Hematopoietic multipotent progenitor cell treated with erythropoietin and hydrocortisone succinate and interleukin-3 and kit ligand, for 15 days (in vitro differentiated cells): ENCODE measurements around the gene NPNT.

ENCODE experiments used
- DNase-seq: peaks from one replicate; pipeline ENCODE4 v3.0.0-alpha.2; 2015; ENCODE audit warnings: low spot score

The NPNT gene

DNA sequence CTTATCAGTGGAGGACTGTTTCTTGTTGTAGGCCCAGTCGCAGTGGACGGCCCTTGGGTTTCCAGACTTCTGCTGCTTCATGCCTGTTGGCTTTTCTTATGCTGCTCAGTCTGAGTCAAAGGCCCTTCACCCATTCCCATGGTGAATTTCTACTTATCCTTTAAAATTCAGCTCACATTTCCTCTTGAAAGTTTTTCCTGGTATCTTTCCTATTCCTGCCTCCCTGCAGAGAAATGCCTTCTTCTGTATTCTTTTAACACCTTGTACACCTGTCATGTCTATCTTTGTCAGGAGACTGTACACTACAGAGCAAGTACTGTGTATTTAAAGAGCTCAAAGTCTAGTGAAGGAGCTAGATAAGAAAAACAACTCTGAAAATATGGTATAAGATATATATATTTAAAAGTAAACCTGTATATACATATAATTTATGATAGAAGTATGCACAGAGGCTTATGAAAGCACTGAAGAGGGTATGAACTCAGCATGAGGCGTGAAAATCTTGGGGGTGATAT is 22.0 kb downstream of the NPNT start:
- DNase-seq, result no peak

DNA sequence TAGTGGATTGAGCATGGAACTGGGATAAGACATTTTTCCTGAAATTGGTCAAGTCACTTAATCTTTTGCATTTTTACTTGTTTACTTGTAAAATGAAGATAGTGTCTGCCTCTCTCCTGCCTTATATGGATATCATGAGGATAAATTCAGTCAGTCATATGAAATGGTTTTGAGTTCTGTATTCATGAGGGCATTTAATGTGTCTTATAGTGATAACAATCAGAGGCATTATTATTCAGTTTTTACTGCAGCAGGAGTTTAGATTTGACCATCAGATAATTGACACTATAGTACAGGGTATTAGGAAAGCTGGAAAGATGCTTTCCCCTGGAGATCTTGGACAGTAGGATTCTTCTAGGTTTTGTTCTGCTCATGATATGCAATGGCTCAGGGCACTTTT is 26.0 kb downstream of the NPNT start:
- no peak for DNase-seq

GRCh38 chr4:105923497-105924238 is 28.4 kb downstream of the NPNT start:
- no peak for DNase-seq

- DNase-seq, result no peak
Measured at GRCh38 chr4:105924341-105924740, 29.1 kb downstream of the NPNT start.

DNA sequence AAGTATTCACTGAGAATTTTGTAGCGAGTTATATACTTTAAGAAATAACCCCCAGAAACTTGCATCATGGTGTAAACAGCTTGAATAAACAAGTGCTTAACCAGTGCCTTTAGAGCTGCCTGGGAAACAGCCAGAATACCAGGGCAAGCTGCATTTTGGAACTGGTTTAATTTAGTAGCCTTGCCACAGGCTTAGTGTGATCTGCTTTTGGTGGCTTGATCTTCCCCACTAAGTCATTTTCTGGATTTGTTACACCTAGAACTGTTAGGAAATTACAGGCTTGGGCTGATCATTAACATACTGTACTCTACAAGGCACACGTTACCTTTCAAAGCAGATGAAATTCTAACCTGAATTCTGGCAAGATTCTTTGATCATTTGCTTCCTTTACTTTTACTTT is 35.4 kb downstream of the NPNT start:
- DNase-seq, result no peak

DNA sequence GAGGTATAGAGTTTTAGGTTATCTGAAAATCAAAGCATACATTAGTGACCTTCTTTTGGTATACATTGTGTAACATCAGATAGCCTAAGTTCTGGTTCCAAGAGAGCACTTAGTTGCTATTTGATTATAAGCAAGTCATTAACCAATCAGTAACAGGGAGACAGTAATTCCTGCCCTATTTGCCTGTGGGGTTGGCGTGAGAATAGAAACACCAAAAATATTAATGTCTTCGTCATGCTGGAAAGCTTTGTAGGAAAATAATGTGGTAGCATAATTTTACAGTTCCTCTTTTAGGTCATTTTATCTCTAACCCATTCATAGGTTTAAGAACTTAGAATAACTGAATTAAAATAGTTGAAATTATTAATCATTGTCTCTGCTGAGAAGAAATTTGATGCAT is 37.8 kb downstream of the NPNT start:
- no peak for DNase-seq

GRCh38 chr4:105934386-105934785 is 39.1 kb downstream of the NPNT start:
- DNase-seq, result no peak

DNA sequence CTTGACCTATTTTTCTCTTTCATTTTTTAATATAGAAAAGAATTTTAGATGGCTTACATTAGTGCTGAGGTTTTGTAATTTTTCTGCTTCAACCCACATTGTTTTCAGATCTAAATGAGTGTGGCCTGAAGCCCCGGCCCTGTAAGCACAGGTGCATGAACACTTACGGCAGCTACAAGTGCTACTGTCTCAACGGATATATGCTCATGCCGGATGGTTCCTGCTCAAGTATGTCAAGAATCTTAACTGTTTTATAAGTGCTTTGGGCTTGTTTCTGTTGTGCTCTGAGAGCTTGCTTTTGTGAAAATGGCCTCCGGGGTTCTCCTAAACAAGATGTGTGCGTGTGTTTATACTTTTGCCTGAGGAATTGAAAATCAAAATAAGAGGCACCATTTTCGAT is 41.6 kb downstream of the NPNT start:
- no peak for DNase-seq

DNA sequence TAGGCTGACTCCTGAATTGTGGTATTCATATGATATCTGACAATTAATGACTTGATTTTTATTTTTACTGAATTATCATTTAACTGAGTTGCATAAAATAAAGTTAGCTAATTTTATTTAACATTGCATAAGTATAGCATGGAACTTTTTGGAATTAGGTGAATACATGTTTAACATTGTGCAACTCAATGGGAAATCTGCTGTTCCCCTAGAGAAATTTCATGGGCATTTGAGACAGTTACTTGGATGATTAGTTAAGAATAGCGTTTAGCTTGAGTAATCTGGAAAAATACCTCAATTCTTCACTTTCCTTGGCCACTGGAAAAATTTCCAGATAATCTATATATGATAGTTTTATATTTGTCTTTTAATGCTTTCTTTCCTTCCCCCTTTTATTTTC is 42.5 kb downstream of the NPNT start:
- DNase-seq, result no peak

DNA sequence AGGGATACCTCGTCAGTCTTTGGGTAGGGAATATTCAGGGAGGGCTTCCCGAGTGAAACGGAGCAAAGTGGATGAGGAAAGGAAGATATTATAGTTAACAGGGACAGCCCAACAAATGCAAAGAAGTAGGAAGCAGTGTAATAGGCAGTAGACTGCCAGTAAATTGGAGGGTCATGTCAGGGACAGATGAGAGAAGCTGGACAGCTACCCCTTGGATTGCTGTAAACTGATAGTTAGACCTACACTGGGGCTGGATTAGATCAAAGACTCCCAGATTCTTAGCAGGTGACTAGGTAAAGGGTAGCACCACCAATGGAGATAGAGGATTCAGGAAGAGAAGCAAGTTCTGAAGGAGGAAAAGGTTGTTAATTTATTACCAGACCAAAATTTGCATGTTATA is 48.0 kb downstream of the NPNT start:
- DNase-seq, result no peak

DNA sequence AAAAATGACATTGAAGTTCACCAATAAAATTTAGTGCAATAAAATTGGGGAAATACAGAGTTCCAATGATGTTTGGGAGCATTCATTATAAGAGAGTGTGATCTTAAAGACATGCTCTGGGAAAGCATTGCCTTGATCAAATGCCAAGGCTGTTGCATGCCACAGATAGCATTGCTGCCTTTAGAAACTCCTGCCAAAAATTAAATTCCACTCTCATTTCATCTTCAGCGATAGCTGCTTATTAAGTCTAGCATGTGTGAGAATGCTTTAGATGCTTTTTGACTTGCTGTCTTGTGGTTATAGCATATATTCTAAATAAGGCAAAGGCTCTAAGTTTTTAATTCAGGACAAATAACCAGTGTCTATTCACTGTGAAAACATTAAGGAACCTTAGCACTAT is 49.3 kb downstream of the NPNT start:
- DNase-seq, result no peak

GRCh38 chr4:105946771-105947170 is 51.5 kb downstream of the NPNT start:
- DNase-seq, result no peak

GRCh38 chr4:105950701-105951100 is 55.4 kb downstream of the NPNT start:
- DNase-seq, result no peak

GRCh38 chr4:105951198-105951597 is 55.9 kb downstream of the NPNT start:
- no peak for DNase-seq

DNA sequence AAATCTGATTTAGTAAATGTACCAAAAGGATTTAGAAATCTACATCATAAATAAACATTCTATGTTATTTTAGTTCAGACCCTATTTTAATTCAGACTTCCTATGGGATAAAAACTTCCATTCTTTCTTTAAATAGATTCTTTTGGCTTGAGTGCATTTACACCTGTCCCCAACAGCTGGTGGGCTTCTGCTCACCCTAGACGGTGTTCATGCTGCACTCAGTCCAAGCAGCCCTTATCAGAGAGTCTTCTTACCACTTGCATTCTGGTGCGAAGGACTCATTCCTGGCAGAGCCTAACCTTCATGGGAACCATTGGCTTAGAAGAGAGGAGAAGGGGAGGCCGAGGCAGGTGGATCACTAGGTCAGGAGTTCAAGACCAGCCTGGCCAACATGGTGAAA is 57.3 kb downstream of the NPNT start:
- no peak for DNase-seq

DNA sequence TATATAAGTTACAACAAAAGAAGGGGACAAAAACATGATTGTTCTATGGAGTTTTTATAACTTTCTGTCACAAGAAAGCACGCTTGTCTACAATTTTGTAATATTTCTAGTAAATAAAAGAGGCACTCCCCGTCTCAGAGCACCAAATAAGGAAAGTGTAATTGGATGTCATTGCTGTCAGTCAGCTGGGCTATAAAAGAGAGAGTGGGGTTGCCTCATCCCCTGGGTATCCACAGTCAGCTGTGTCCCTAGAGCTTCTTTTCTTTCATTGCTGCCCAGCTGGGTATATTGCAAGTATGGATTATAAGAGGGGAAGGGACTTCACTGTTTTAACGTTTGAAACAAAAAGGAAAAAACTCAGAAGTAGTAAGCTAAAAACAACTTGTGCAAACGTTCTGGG is 61.3 kb downstream of the NPNT start:
- DNase-seq, result no peak

DNA sequence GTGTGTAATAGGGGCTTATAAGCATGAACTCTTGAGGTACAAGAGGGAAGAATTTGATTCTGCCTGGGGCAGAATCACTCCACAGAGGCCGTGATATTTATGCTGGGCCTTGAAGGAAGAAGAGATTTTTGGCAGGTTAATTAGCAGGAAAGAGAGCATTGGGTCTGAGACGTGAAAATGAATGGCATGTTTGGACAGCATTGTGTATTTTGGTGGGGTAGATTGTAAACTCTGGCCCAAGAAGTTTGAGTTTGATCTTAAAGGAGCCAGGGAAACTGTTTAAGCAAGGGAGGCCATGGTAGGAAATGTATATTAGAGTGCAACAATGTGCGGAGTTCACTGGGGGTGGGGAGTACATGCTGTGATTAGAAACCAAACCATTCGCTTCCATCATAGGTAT is 62.4 kb downstream of the NPNT start:
- DNase-seq, result no peak

DNA sequence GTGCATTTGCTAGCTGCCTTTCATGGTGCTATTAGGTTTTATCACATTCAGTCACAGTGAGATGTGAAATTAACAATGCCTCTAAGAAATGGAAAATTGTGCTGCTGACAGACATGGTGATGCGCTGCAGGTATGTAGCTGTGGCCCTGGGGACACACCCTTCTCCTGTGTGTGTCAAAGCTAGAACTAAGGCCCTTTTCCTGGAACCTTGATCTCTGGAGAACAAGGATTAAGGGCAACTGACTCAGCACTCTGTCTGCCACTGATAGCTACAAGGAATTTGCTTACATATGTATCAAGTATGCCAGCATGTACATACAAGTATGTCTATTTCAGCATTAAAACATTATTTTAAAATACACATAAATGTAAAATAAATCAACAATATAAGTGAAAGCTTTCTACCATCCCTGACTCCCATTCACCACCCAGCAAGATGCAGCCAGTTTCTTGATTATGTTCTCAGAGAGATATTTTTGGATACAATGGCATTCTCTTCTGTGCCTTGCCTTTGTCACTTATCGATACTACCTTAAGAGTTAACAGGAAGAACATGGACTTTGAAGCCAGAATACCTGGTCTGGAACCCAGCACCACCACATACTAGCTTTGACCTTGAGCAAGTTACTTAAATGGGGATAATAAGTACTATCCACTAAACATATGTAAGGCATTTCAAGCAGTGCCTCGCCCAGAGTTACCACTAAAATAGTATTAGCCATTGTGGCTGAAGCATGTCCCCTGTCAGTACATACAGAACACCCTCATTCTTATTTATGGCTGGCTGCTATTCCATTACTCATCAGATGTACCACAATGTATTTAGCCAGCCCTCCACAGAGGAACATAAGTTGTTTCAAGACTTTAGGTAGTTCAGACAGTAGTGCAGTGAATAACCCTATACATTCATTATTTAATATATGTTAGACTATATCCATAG is 68.5 kb downstream of the NPNT start:
- no peak for DNase-seq

GRCh38 chr4:105965183-105965800 is 70.0 kb downstream of the NPNT start:
- DNase-seq, result no peak

GRCh38 chr4:105966051-105966450 is 70.8 kb downstream of the NPNT start:
- no peak for DNase-seq

DNA sequence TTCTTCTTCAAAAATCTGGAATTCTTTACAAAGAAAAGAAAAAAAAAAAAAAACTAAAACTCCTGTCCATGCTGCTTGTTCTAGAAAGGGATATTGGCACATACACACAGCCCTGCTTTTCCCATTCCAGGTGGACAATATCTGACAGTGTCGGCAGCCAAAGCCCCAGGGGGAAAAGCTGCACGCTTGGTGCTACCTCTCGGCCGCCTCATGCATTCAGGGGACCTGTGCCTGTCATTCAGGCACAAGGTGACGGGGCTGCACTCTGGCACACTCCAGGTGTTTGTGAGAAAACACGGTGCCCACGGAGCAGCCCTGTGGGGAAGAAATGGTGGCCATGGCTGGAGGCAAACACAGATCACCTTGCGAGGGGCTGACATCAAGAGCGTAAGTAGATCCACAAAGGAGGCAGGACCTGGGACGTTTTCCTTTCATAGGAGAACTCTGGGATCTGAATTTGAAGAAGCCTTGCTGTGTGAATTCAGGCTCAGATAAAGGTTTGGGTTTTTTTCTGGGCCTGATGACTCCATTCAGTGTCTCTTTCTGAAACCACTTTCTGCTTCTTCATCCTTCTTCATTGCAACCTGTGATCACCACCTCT is 71.9 kb downstream of the NPNT start:
- no peak for DNase-seq

DNA sequence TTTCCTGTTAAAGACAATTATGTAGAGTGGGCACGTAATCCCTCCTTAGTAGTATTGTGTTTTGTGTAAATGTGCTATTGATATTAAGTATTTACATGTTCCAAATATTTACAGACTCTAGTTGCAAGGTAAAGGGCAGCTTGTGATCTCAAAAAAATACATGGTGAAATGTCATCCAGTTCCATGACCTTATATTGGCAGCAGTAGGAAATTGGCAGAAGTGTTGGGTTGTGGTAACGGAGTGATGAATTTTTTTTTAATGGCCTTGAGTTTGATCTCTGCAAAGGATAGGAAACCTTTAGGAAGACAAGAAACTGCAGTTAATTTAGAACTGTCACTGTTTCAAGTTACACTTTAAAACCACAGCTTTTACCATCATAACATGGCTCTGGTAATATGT is 74.3 kb downstream of the NPNT start:
- DNase-seq, result no peak
